ENCODE measurements around the gene CES3.

The CES3 gene

DNA sequence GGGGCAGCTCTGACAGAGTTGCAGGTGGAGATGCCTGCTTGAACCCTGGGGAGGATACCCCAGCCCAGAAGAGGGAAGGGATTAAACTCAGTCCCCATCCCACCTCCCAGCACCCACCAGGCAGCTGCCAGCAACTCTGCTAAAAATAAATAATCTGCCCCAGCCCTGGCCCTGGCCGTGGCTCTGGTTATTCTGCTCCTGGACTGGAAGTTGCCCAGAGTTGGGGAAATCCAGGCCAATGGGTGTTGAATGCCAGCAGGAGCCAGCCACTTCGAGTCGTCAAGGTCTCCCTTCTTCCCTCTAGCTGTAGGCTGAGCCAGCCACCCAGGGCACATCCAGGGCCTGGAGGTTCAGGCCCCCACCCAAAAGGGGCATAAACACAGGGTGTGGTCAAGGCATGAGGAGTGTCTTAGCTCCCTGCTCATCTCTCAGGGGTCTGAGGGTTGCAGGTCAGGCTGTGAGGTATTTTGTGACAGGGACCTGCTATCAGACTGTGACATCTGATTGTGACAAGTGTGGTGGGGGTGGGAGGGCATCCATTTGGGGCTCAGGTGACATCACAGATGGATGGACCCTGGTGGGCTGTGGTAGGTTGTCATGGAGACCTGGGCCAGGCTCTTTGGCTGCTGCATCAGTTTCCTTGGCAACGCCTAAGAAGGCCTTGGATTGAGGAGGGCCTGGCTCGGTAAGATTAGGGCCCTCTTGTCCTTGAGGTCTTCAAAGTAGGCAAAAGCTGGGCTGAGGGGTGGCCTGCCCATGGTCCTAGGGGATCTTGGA, 34.7 kb upstream of the CES3 start:
- no peak overlapping the region for H3K27ac ChIP-seq
- no peak for TF ChIP-seq ZFX (IDR thresholded peaks at IDR 0.05; ENCODE audit: borderline replicate concordance)
- TF ChIP-seq CTCF (IDR thresholded peaks at IDR 0.05), result no peak

GRCh38 chr16:66926961-66927436, 34.1 kb upstream of the CES3 start:
- H3K27ac ChIP-seq, result no peak overlapping the region
- TF ChIP-seq ZFX (IDR thresholded peaks at IDR 0.05; ENCODE audit: borderline replicate concordance), result no peak
- TF ChIP-seq CTCF (IDR thresholded peaks at IDR 0.05), result no peak

- no peak for TF ChIP-seq ZFX (IDR thresholded peaks at IDR 0.05; ENCODE audit: borderline replicate concordance)
- no peak for TF ChIP-seq CTCF (IDR thresholded peaks at IDR 0.05)
- no peak overlapping the region for H3K27ac ChIP-seq
These were observed 33.0 kb upstream of the CES3 start for GRCh38 chr16:66927918-66928649.

GRCh38 chr16:66928702-66929388, 32.2 kb upstream of the CES3 start:
- peak; percentile 27 for TF ChIP-seq CTCF (IDR thresholded peaks at IDR 0.05)
- TF ChIP-seq ZFX (IDR thresholded peaks at IDR 0.05; ENCODE audit: borderline replicate concordance), result no peak
- H3K27ac ChIP-seq, result no peak overlapping the region

DNA sequence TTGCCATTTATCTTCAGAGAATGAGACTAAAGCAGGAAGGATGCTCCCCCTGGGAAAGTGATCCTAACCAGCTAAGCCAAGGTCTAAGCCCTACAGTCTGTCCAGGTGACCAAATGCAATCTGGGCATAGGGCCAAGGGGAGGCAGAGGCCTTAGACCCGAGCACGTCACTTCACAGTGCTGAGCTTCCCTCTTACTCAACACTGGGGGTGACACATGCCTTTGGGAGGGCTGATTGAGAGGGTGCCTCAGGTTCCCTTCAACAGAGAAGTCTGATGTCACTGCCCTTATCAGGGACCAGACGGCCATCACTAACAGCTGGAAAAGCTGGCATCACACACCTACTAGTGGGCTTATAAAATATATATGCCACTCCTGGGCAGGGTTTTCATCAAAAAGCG, 30.9 kb upstream of the CES3 start:
- no peak overlapping the region for H3K27ac ChIP-seq
- TF ChIP-seq CTCF (IDR thresholded peaks at IDR 0.05) (no peak), ZFX (IDR thresholded peaks at IDR 0.05; ENCODE audit: borderline replicate concordance) (no peak)

DNA sequence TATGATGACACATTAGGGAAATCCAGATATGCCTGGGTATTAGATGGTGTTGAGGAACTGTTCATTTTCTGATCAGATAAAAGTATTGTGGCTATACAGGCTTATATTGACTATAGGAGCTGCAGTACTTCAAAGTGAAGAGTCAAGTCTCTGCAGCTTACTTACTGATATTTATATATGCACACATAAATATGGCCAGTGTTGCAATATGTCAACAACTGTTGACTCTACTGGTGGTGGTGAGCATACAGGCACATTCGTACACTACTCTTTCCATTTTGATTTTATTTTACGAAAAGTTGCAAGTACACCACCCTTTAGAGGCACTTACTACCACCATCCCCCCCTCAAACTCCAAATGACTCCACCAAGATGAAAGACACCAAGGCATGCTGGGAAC, 29.4 kb upstream of the CES3 start:
- TF ChIP-seq ZFX (IDR thresholded peaks at IDR 0.05; ENCODE audit: borderline replicate concordance) (no peak), CTCF (IDR thresholded peaks at IDR 0.05) (no peak)
- H3K27ac ChIP-seq, result no peak overlapping the region
